CD14-positive monocyte (primary cell): ENCODE measurements around the gene CDC45. TPM values are rescaled to one million over a fixed set of nuclear protein-coding genes. Genes with fewer than 3 reads are reported as not detected.

Experiments used
- DNase-seq, 3 donors: peaks; one replicate each; pipeline ENCODE4 v3.0.0-alpha.2; 2011 to 2022
- H2AFZ ChIP-seq: 2 replicates; pipeline ENCODE4 v1.6.0; 2012; ENCODE audit warnings: mild to moderate bottlenecking, low read depth, low read length, inconsistent platforms; ENCODE audit not compliant: insufficient read depth, poor library complexity, severe bottlenecking
- H3K27ac ChIP-seq, 2 donors: 1 replicate in 1 of 2; 2 replicates in 1 of 2; pipeline ENCODE4 v1.5.1; 2012 to 2013; ENCODE audit warnings: low read length in 2 of 2, control low read depth in 1 of 2, inconsistent platforms in 1 of 2, low read depth in 1 of 2, mild to moderate bottlenecking in 1 of 2
- H3K27me3 ChIP-seq, 2 donors: one replicate each; pipeline versions ENCODE4 v1.6.0 to v1.6.1; 2011 to 2013; ENCODE audit warnings: low read length in 2 of 2; ENCODE audit not compliant: control insufficient read depth in 2 of 2, insufficient read depth in 2 of 2
- H3K36me3 ChIP-seq, 2 donors: replicated peaks in 1 of 2; 1 replicate in 1 of 2; 2 replicates in 1 of 2; pipeline versions ENCODE4 v1.5.1 to v1.6.1; 2012 to 2013; ENCODE audit warnings: low read length in 2 of 2, control low read depth in 1 of 2, inconsistent platforms in 1 of 2, mild to moderate bottlenecking in 1 of 2; ENCODE audit not compliant: insufficient read depth in 2 of 2, control insufficient read depth in 1 of 2
- H3K4me1 ChIP-seq, 2 donors: 1 replicate in 1 of 2; 2 replicates in 1 of 2; pipeline versions ENCODE4 v1.5.1 to v1.6.1; 2012 to 2013; ENCODE audit warnings: low read length in 2 of 2, control low read depth in 1 of 2, inconsistent platforms in 1 of 2, mild to moderate bottlenecking in 1 of 2, moderate library complexity in 1 of 2; ENCODE audit not compliant: insufficient read depth in 2 of 2, control insufficient read depth in 1 of 2
- H3K4me2 ChIP-seq: replicated peaks from 2 replicates; pipeline ENCODE3; 2012; ENCODE audit warnings: low read length, moderate library complexity, mild to moderate bottlenecking; ENCODE audit not compliant: poor library complexity, severe bottlenecking; ENCODE audit errors: extremely low read depth
- H3K4me3 ChIP-seq, 3 experiments: fragments of 200-600 bp in 1 of 3; sonication (generic) in 1 of 3; replicated peaks in 1 of 3; 1 replicate in 2 of 3; 2 replicates in 1 of 3; pipeline ENCODE4 v1.5.1; 2011 to 2013; ENCODE audit warnings: low read length in 3 of 3, mild to moderate bottlenecking in 3 of 3, control low read depth in 2 of 3, low read depth in 2 of 3, inconsistent platforms in 1 of 3, moderate library complexity in 1 of 3
- H3K79me2 ChIP-seq: 2 replicates; pipeline ENCODE4 v1.6.0; 2012; ENCODE audit warnings: mild to moderate bottlenecking, control low read depth, inconsistent platforms, low read length, moderate library complexity; ENCODE audit not compliant: insufficient read depth
- H3K9ac ChIP-seq: 2 replicates; pipeline ENCODE4 v1.6.0; 2017; ENCODE audit warnings: low read length, mild to moderate bottlenecking; ENCODE audit not compliant: insufficient read depth, poor library complexity, severe bottlenecking
- H3K9me3 ChIP-seq, 2 donors: replicated peaks in 1 of 2; 1 replicate in 1 of 2; 2 replicates in 1 of 2; pipeline versions ENCODE4 v1.5.1 to v1.6.1; 2012 to 2013; ENCODE audit warnings: low read length in 2 of 2, control low read depth in 1 of 2; ENCODE audit not compliant: control insufficient read depth in 1 of 2, insufficient read depth in 1 of 2
- H4K20me1 ChIP-seq: 2 replicates; pipeline ENCODE4 v1.6.0; 2012; ENCODE audit warnings: mild to moderate bottlenecking, low read length, control low read depth, moderate library complexity; ENCODE audit not compliant: insufficient read depth
- H3K27ac Mint-ChIP-seq, 7 donors: one replicate each; pipeline ENCODE4 v1.8.0; 2020; ENCODE audit warnings: mild to moderate bottlenecking in 7 of 7, mixed read lengths in 7 of 7, moderate library complexity in 6 of 7, inconsistent platforms in 2 of 7
- H3K27me3 Mint-ChIP-seq, 3 donors: one replicate each; pipeline ENCODE4 v1.8.0; 2021 to 2022; ENCODE audit warnings: low read depth in 3 of 3, mild to moderate bottlenecking in 3 of 3, mixed read lengths in 3 of 3, moderate library complexity in 3 of 3, inconsistent platforms in 1 of 3
- H3K36me3 Mint-ChIP-seq, 2 donors: one replicate each; pipeline ENCODE4 v1.8.0; 2020; ENCODE audit warnings: mixed read lengths in 2 of 2, inconsistent platforms in 1 of 2, mild to moderate bottlenecking in 1 of 2
- H3K4me1 Mint-ChIP-seq: one replicate; pipeline ENCODE4 v1.8.0; 2020; ENCODE audit warnings: mild to moderate bottlenecking, mixed read lengths
- H3K4me3 Mint-ChIP-seq, 2 donors: one replicate each; pipeline ENCODE4 v1.8.0; 2020; ENCODE audit warnings: mild to moderate bottlenecking in 2 of 2, mixed read lengths in 2 of 2, moderate library complexity in 1 of 2
- H3K9me3 Mint-ChIP-seq, 7 donors: one replicate each; pipeline ENCODE4 v1.8.0; 2020 to 2022; ENCODE audit warnings: mixed read lengths in 7 of 7, mild to moderate bottlenecking in 6 of 7, moderate library complexity in 6 of 7, inconsistent platforms in 2 of 7
- WGBS: methylation state at CpG from one replicate; pipeline ENCODE4 v1.1.5; 2013; ENCODE audit warnings: missing lambda C conversion rate; ENCODE audit not compliant: insufficient coverage; 5-methylcytosine and 5-hydroxymethylcytosine counted together
- intact Hi-C, 2 donors: fragments of 100-400 bp; cut with micrococcal nuclease; formaldehyde crosslinking; loops; one replicate each; pipeline versions ENCODE4 v1.15.0 to v1.15.1; 2023
- polyA plus RNA-seq, 3 donors: library from polyadenylated mRNA; depleted of rRNA in 1 of 3; unstranded in 2 of 3; stranded (reverse) in 1 of 3; fragments of 300-500 nt in 2 of 3; fragments of >200 nt in 1 of 3; fragmentation: Illumina TruSeq in 2 of 3; gene quantifications; 1 replicate in 2 of 3; 2 replicates in 1 of 3; pipeline ENCODE4 v1.2.3, GENCODE V29; 2012 to 2021
- TF ChIP-seq, protein P1 (sequence below): fragments of 200-600 bp; IDR thresholded peaks from one replicate; pipeline ENCODE4 v1.8.0; 2022; ENCODE audit warnings: antibody characterized with exemption, mild to moderate bottlenecking

CDC45 gene
- polyA plus RNA-seq, 3 donors, result 0.04 TPM; not detected in 2

- DNase-seq, result no peak
- Histone ChIP-seq H3K9ac (no peak overlapping the region), H3K9me3 (no peaks in the 10 kb centered on the region), H2AFZ (no peak overlapping the region), H3K4me2 (no peak overlapping the region), H3K27ac (no peak overlapping the region), H3K27me3 (peaks cover 0 to 32% of the 10 kb centered on the region in 2 donors), H4K20me1 (no peaks in the 10 kb centered on the region), H3K79me2 (no peaks in the 10 kb centered on the region), H3K4me3 (no peak overlapping the region), H3K4me1 (peaks cover 0 to 17% of the 10 kb centered on the region in 2 donors), H3K36me3 (no peaks in the 10 kb centered on the region)
- intact Hi-C loops, result no loop called here
- peaks cover 0 to 5% (median 0%) of the 10 kb centered on the region in 7 donors for H3K9me3 Mint-ChIP-seq
- no peaks in the 10 kb centered on the region for H3K36me3 Mint-ChIP-seq
- WGBS, result 99% methylated on average over 5 of the region's 5 CpGs
- H3K4me1 Mint-ChIP-seq, result peaks cover 13% of the 10 kb centered on the region
- no peak overlapping the region for H3K4me3 Mint-ChIP-seq
- H3K27ac Mint-ChIP-seq, result no peak overlapping the region
- peaks cover 34 to 52% (median 37%) of the 10 kb centered on the region in 3 donors for H3K27me3 Mint-ChIP-seq
- TF ChIP-seq, protein P1, sequence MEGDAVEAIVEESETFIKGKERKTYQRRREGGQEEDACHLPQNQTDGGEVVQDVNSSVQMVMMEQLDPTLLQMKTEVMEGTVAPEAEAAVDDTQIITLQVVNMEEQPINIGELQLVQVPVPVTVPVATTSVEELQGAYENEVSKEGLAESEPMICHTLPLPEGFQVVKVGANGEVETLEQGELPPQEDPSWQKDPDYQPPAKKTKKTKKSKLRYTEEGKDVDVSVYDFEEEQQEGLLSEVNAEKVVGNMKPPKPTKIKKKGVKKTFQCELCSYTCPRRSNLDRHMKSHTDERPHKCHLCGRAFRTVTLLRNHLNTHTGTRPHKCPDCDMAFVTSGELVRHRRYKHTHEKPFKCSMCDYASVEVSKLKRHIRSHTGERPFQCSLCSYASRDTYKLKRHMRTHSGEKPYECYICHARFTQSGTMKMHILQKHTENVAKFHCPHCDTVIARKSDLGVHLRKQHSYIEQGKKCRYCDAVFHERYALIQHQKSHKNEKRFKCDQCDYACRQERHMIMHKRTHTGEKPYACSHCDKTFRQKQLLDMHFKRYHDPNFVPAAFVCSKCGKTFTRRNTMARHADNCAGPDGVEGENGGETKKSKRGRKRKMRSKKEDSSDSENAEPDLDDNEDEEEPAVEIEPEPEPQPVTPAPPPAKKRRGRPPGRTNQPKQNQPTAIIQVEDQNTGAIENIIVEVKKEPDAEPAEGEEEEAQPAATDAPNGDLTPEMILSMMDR, result no peak
These were observed 47.6 kb downstream of the CDC45 start for GRCh38 chr22:19527321-19527721.

DNA sequence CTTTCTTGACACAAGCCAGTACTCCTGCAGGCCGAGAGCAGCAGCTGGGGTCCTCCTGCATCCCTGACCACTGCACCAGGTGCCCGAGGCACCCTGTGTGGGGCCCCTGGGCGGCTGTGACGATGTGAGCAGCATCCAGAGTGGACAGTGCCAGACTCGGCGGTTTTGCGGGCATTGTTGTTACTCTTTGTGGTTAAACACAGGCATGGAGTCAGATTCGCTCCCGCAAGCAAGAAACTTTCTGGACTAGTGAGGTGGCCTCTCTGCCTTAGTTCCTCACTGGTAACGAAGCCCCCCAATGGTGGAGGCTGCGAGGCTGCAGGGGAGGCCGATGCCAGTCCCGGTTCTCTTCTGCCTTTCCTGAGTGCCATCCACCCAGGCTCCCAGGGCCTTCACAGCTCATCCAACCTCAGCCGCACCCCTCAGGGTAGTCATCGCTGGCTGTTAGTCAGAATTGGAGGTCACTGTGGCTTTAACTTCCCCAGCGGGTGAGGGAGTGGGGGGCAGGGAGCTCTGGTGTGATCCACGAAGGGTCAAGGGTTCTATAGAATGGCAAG lies 48.2 kb downstream of the CDC45 start:
- Mint-ChIP-seq H3K36me3 (no peaks in the 10 kb centered on the region), H3K9me3 (peaks cover 0 to 4% (median 0%) of the 10 kb centered on the region in 7 donors), H3K4me1 (peaks cover 10% of the 10 kb centered on the region), H3K27me3 (peaks cover 30 to 46% (median 34%) of the 10 kb centered on the region in 3 donors), H3K27ac (no peak overlapping the region), H3K4me3 (no peak overlapping the region)
- no peak overlapping the region for H3K4me3 ChIP-seq
- H3K27ac ChIP-seq, result no peak overlapping the region
- peaks cover 0 to 17% of the 10 kb centered on the region in 2 donors for H3K4me1 ChIP-seq
- no peaks in the 10 kb centered on the region for H4K20me1 ChIP-seq
- DNase-seq, result no peak
- H2AFZ ChIP-seq, result no peak overlapping the region
- intact Hi-C loops, result no loop called here
- TF ChIP-seq, protein P1, result no peak
- H3K36me3 ChIP-seq, result no peaks in the 10 kb centered on the region
- peaks cover 0 to 26% of the 10 kb centered on the region in 2 donors for H3K27me3 ChIP-seq
- no peaks in the 10 kb centered on the region for H3K9me3 ChIP-seq
- 79% methylated on average over 8 of the region's 17 CpGs for WGBS
- H3K79me2 ChIP-seq, result no peaks in the 10 kb centered on the region
- no peak overlapping the region for H3K4me2 ChIP-seq
- no peak overlapping the region for H3K9ac ChIP-seq
